ENCODE measurements around the gene LDHD. TPM values are rescaled to one million over a fixed set of nuclear protein-coding genes. Genes with fewer than 3 reads are reported as not detected.
"Not testable (repeated sequence)": the region's sequence is repeated elsewhere in the genome, so short reads cannot be mapped to it uniquely, and the experiment has no call there.

Gene LDHD
- total RNA-seq, 4 donors from 2014 or later: 2.5 to 37.0 (median 22.4) TPM

DNA sequence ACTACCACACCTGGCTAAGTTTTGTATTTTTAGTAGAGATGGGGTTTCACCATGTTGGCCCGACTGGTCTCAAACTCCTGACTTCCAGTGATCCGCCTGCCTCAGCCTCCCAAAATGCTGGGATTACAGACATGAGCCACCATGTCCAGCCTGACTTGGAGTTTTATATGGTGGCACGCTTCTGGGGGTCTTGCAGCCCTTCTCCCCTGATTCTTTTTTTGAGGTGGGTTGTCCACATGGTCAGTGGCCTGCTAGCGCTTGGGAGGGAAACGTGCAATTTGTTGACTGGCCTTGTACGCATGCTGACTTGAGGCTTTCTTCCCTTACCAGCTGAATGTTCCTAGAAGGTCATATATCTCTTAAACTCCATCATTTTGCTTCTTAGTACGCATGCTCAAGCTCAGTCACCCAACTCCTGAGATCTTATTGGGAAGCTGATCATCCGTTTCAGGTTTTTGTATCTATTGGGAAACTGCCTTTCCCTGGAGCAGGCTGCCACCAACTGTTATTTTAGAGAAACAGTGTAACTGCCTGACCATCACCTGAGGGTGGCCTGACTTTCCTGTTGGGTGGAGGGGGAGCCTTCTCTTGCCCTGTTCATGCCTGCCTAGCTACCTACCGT is 13.7 kb upstream of the LDHD start:
- no peak overlapping the region for H3K27ac ChIP-seq
- peaks cover 0 to 3% (median 0%) of the 10 kb centered on the region in 4 donors for H3K9me3 ChIP-seq
- DNase-seq: no peak
- TF ChIP-seq POLR2A (IDR thresholded peaks at IDR 0.05): no peak
- TF ChIP-seq, protein P1, sequence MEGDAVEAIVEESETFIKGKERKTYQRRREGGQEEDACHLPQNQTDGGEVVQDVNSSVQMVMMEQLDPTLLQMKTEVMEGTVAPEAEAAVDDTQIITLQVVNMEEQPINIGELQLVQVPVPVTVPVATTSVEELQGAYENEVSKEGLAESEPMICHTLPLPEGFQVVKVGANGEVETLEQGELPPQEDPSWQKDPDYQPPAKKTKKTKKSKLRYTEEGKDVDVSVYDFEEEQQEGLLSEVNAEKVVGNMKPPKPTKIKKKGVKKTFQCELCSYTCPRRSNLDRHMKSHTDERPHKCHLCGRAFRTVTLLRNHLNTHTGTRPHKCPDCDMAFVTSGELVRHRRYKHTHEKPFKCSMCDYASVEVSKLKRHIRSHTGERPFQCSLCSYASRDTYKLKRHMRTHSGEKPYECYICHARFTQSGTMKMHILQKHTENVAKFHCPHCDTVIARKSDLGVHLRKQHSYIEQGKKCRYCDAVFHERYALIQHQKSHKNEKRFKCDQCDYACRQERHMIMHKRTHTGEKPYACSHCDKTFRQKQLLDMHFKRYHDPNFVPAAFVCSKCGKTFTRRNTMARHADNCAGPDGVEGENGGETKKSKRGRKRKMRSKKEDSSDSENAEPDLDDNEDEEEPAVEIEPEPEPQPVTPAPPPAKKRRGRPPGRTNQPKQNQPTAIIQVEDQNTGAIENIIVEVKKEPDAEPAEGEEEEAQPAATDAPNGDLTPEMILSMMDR (IDR thresholded peaks at IDR 0.05): no peak
- no peaks in the 10 kb centered on the region for H3K36me3 ChIP-seq
- no peak overlapping the region for H3K4me3 ChIP-seq
- no peaks in the 10 kb centered on the region for H3K27me3 ChIP-seq
- no peaks in the 10 kb centered on the region for H3K4me1 ChIP-seq

DNA sequence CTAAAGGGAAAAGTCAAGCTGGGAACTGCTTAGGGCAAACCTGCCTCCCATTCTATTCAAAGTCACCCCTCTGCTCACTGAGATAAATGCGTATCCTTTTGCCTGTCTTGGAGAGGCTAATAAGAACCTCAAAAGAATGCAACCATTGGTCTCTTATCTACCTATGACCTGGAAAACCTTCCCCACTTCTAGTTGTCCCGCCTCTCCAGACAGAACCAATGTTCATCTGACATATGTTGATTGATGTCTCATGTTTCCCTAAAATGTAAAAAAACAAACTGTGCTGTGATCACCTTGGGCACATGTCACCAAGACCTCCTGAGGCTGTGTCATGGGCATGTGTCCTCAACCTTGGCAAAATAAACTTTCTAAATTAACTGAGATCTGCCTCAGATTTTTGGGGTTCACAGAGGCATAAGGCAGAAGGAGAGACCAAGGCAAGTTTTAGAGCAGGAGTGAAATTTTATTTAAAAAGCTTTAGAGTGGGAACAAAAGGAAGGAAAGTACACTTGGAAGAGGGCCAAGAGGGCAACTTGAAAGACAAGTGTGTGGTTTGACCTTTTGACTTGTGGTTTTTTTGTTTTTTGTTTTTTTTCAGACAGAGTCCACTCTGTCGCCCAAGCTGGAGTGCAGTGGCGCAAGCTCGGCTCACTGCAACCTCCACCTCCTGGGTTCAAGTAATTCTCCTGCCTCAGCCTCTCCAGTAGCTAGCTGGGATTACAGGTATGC is 13.0 kb upstream of the LDHD start:
- H3K36me3 ChIP-seq, H3K27ac ChIP-seq, H3K4me1 ChIP-seq, DNase-seq, H3K27me3 ChIP-seq, H3K9me3 ChIP-seq, H3K4me3 ChIP-seq: not testable (repeated sequence)

DNA sequence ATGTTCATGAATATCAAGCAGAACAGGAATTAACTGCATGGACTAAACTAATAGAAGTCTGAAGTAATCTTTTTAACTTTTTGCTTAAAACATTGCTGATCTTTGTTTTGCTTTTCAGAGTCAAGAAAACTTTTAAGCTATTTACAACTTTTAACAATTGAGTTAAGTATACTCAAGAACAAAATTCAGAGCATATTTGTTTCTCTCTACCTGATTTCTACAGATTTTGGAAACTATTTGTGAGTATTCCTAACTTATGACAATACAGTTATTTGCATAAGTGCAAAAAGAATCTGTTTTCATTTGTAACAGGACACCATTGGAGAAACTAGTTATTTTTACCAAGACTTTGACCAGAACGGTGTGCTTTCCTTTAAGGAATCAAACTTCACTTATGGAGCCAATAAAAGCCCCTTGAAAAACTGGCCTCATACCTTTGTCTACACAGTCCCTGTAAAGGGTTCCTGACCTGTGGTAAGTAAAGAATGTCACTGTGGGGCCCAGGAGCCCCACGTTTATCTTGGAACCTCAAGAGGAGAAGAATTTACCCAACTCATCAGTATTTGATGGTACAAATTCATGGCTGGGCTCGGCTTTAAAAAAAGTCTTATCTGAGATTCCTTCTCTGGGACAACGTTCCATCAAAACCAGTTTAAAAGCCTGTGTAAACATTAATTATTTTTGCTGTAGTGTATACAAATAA is 11.3 kb upstream of the LDHD start:
- no peak for TF ChIP-seq POLR2A (IDR thresholded peaks at IDR 0.05)
- TF ChIP-seq, protein P1 (IDR thresholded peaks at IDR 0.05): no peak
- no peak overlapping the region for H3K4me3 ChIP-seq
- no peak overlapping the region for H3K27ac ChIP-seq
- H3K4me1 ChIP-seq: no peaks in the 10 kb centered on the region
- no peaks in the 10 kb centered on the region for H3K36me3 ChIP-seq
- H3K27me3 ChIP-seq: no peaks in the 10 kb centered on the region
- peaks cover 0 to 3% (median 0%) of the 10 kb centered on the region in 4 donors for H3K9me3 ChIP-seq
- no peak for DNase-seq

DNA sequence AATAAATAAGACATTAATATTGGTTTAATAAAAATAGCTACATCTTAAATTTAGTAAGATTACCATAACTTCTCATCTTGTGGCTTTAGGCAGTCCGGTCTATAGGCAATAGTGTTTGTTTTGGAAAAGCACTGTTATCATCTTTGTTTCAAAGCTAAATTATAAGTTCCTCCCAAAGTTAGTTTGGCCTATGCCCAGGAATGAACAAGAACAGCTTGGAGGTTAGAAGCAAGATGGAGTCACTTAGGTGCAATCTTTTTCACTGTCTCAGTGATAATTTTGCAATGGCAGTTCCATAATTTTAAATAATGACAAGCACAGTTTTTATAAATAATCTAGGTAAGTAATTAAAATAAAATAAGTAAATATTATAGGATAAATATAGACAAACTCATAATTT is 6.0 kb upstream of the LDHD start:
- no peaks in the 10 kb centered on the region for H3K27me3 ChIP-seq
- TF ChIP-seq POLR2A (IDR thresholded peaks at IDR 0.05): no peak
- TF ChIP-seq, protein P1 (IDR thresholded peaks at IDR 0.05): no peak
- no peak overlapping the region for H3K27ac ChIP-seq
- H3K9me3 ChIP-seq: peaks cover 0 to 16% (median 6%) of the 10 kb centered on the region in 4 donors
- no peaks in the 10 kb centered on the region for H3K4me1 ChIP-seq
- no peaks in the 10 kb centered on the region for H3K36me3 ChIP-seq
- no peak overlapping the region for H3K4me3 ChIP-seq
- DNase-seq: no peak

DNA sequence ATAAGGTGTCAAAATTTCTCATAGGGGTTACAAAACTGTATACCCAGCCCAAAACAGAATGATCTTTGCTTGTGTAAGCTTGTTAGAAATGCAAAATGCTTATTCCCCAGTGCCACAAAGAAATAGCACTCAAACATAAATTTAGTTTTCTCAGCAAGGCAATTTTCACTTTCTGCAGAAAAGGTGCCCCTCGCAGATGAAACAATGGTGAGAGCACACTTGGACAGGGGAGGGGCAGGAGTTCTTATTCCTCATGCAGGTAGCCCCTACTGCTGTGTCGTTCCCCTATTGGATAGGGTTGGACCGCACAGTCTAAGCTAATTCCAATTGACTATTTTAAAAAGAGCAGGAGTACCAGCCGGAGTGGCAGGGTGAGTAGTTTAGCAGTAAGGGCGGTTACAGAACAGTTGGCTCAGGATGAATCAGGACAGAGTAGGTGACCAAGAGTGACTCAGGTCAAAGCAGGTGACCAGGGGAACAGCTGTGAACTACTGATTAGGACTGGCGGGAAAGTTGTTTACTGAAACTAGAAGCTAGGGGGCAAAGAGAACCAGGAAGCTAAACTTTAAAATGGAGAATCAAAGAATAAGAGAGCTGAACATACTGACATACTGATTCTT is 5.5 kb upstream of the LDHD start:
- Histone ChIP-seq H3K9me3 (peaks cover 0 to 12% (median 6%) of the 10 kb centered on the region in 4 donors), H3K27me3 (no peaks in the 10 kb centered on the region), H3K36me3 (no peaks in the 10 kb centered on the region), H3K4me1 (no peaks in the 10 kb centered on the region), H3K27ac (no peak overlapping the region), H3K4me3 (no peak overlapping the region)
- no peak for DNase-seq
- no peak for TF ChIP-seq POLR2A (IDR thresholded peaks at IDR 0.05)
- TF ChIP-seq, protein P1 (IDR thresholded peaks at IDR 0.05): no peak

Measured in Peyer's patch (tissue), 4 donors.